H9 (cell line): ENCODE data around the gene DPYD. TPM values are rescaled to one million over a fixed set of nuclear protein-coding genes. Genes with fewer than 3 reads are reported as not detected.

ENCODE experiments used
- DNase-seq: peaks from one replicate; pipeline ENCODE4 v3.0.0-alpha.2; 2017
- H2AFZ ChIP-seq: one replicate; pipeline ENCODE4 v1.6.1; 2013; ENCODE audit warnings: mild to moderate bottlenecking, low read length, control low read depth, moderate library complexity
- H2AK5ac ChIP-seq: 2 replicates; pipeline ENCODE4 v1.6.1; 2013; ENCODE audit warnings: low read length, control low read depth, mixed read lengths; ENCODE audit not compliant: insufficient read length
- H2BK120ac ChIP-seq: one replicate; pipeline ENCODE4 v1.6.1; 2013; ENCODE audit warnings: low read depth, mild to moderate bottlenecking, low read length, control low read depth, inconsistent platforms; ENCODE audit not compliant: poor library complexity, severe bottlenecking
- H2BK12ac ChIP-seq: 2 replicates; pipeline ENCODE4 v1.6.1; 2013; ENCODE audit warnings: low read length, control low read depth, mixed read lengths, low read depth; ENCODE audit not compliant: insufficient read length
- H2BK15ac ChIP-seq: 2 replicates; pipeline ENCODE4 v1.6.1; 2013; ENCODE audit warnings: low read depth, low read length, control low read depth
- H2BK20ac ChIP-seq: one replicate; pipeline ENCODE4 v1.6.1; 2013; ENCODE audit warnings: low read depth, mild to moderate bottlenecking, low read length, control low read depth, inconsistent platforms; ENCODE audit not compliant: poor library complexity, severe bottlenecking
- H2BK5ac ChIP-seq: 2 replicates; pipeline ENCODE4 v1.6.1; 2013; ENCODE audit warnings: low read length, control low read depth, mixed read lengths; ENCODE audit not compliant: insufficient read length
- H3K14ac ChIP-seq: 2 replicates; pipeline ENCODE4 v1.6.1; 2013; ENCODE audit warnings: low read length, control low read depth; ENCODE audit not compliant: insufficient read depth
- H3K18ac ChIP-seq: 2 replicates; pipeline ENCODE4 v1.6.1; 2013; ENCODE audit warnings: low read depth, mild to moderate bottlenecking, mixed read lengths, low read length, control low read depth; ENCODE audit not compliant: insufficient read length
- H3K23ac ChIP-seq: 2 replicates; pipeline ENCODE4 v1.6.1; 2013; ENCODE audit warnings: low read length, control low read depth, mixed read lengths, low read depth; ENCODE audit not compliant: insufficient read length
- H3K23me2 ChIP-seq: 2 replicates; pipeline ENCODE4 v1.6.1; 2013; ENCODE audit warnings: low read depth, mild to moderate bottlenecking, mixed read lengths, low read length, control low read depth; ENCODE audit not compliant: insufficient read length, poor library complexity, severe bottlenecking
- H3K27ac ChIP-seq: 2 replicates; pipeline ENCODE4 v1.5.1; 2013; ENCODE audit warnings: low read length, control low read depth, mixed read lengths, low read depth; ENCODE audit not compliant: insufficient read length
- H3K27me3 ChIP-seq: 2 replicates; pipeline ENCODE4 v1.6.1; 2013; ENCODE audit warnings: low read length, control low read depth, inconsistent platforms; ENCODE audit not compliant: insufficient read depth
- H3K4ac ChIP-seq: 2 replicates; pipeline ENCODE4 v1.6.1; 2013; ENCODE audit warnings: low read depth, mild to moderate bottlenecking, control low read depth, inconsistent platforms, low read length, moderate library complexity
- H3K4me1 ChIP-seq: 2 replicates; pipeline ENCODE4 v1.6.1; 2013; ENCODE audit warnings: low read length, control low read depth, inconsistent platforms; ENCODE audit not compliant: insufficient read depth
- H3K4me2 ChIP-seq: 2 replicates; pipeline ENCODE4 v1.6.1; 2013; ENCODE audit warnings: low read length, control low read depth, mixed read lengths; ENCODE audit not compliant: insufficient read length, insufficient read depth
- H3K56ac ChIP-seq: 2 replicates; pipeline ENCODE4 v1.6.1; 2013; ENCODE audit warnings: low read depth, mild to moderate bottlenecking, mixed read lengths, low read length, control low read depth; ENCODE audit not compliant: insufficient read length
- H3K79me1 ChIP-seq: 2 replicates; pipeline ENCODE4 v1.6.1; 2013; ENCODE audit warnings: low read depth, mild to moderate bottlenecking, moderate library complexity, low read length, control low read depth, inconsistent platforms; ENCODE audit not compliant: insufficient read depth, poor library complexity, severe bottlenecking
- H3K79me2 ChIP-seq: 2 replicates; pipeline ENCODE4 v1.6.1; 2013; ENCODE audit warnings: low read length, control low read depth, inconsistent platforms; ENCODE audit not compliant: insufficient read depth
- H3K9ac ChIP-seq: 2 replicates; pipeline ENCODE4 v1.6.1; 2013; ENCODE audit warnings: low read length, control low read depth, mixed read lengths; ENCODE audit not compliant: insufficient read length; ENCODE audit errors: extremely low read depth
- H3K9me3 ChIP-seq: one replicate; pipeline ENCODE4 v1.6.1; 2013; ENCODE audit warnings: low read depth, low read length, inconsistent platforms; ENCODE audit not compliant: control insufficient read depth
- H3T11ph ChIP-seq: one replicate; pipeline ENCODE4 v1.6.1; 2013; ENCODE audit warnings: mild to moderate bottlenecking, low read length, control low read depth, inconsistent platforms
- H4K20me1 ChIP-seq: one replicate; pipeline ENCODE4 v1.6.1; 2013; ENCODE audit not compliant: control insufficient read depth, insufficient read length, insufficient read depth
- H4K5ac ChIP-seq: 2 replicates; pipeline ENCODE4 v1.6.1; 2013; ENCODE audit warnings: low read depth, mild to moderate bottlenecking, mixed read lengths, low read length, control low read depth; ENCODE audit not compliant: insufficient read length
- H4K8ac ChIP-seq: replicated peaks from 2 replicates; pipeline ENCODE4 v1.6.1; 2013; ENCODE audit warnings: low read length, control low read depth, mixed read lengths, low read depth; ENCODE audit not compliant: insufficient read length
- H4K91ac ChIP-seq: 2 replicates; pipeline ENCODE4 v1.6.1; 2013; ENCODE audit warnings: low read depth, mild to moderate bottlenecking, moderate library complexity, mixed read lengths, low read length, control low read depth; ENCODE audit not compliant: insufficient read length
- H3K27ac Mint-ChIP-seq, 3 experiments: 2 replicates in 2 of 3; 3 replicates in 1 of 3; pipeline ENCODE4 v1.8.0; 2020 to 2021; ENCODE audit warnings: mixed read lengths in 3 of 3, mild to moderate bottlenecking in 1 of 3, moderate library complexity in 1 of 3
- H3K27me3 Mint-ChIP-seq: 2 replicates; pipeline ENCODE4 v1.8.0; 2021; ENCODE audit warnings: low read depth, mild to moderate bottlenecking, moderate library complexity, mixed read lengths
- H3K36me3 Mint-ChIP-seq, 3 experiments: 2 replicates in 2 of 3; 3 replicates in 1 of 3; pipeline ENCODE4 v1.8.0; 2020 to 2021; ENCODE audit warnings: low read depth in 3 of 3, mixed read lengths in 3 of 3; ENCODE audit not compliant: insufficient read depth in 1 of 3
- H3K4me1 Mint-ChIP-seq, 2 experiments: 2 replicates each; pipeline ENCODE4 v1.8.0; 2020; ENCODE audit warnings: mixed read lengths in 2 of 2
- H3K4me3 Mint-ChIP-seq, 2 experiments: 2 replicates in 1 of 2; 3 replicates in 1 of 2; pipeline ENCODE4 v1.8.0; 2020 to 2021; ENCODE audit warnings: mild to moderate bottlenecking in 2 of 2, mixed read lengths in 2 of 2, moderate library complexity in 1 of 2
- H3K9me3 Mint-ChIP-seq, 2 experiments: 2 replicates in 1 of 2; 3 replicates in 1 of 2; pipeline ENCODE4 v1.8.0; 2020; ENCODE audit warnings: mild to moderate bottlenecking in 2 of 2, mixed read lengths in 2 of 2, moderate library complexity in 1 of 2
- CTCF ChIP-seq: fragments of 200-600 bp; sonication (generic); conservative IDR thresholded peaks from 3 replicates; pipeline ENCODE4 v1.8.0; 2021; ENCODE audit warnings: antibody characterized with exemption, mild to moderate bottlenecking
- total RNA-seq: library from RNA; stranded (reverse); gene quantifications from 2 replicates; pipeline ENCODE4 v1.2.1, GENCODE V29; 2021

Gene DPYD
- total RNA-seq, 1 experiment from 2014 or later = 0.37 TPM

- no peak overlapping the region for H2BK15ac ChIP-seq
- H4K8ac ChIP-seq = no peak overlapping the region
- H3T11ph ChIP-seq = no peak overlapping the region
- H3K27ac ChIP-seq = no peak overlapping the region
- H3K27me3 ChIP-seq = no peaks in the 10 kb centered on the region
- H2BK5ac ChIP-seq = no peak overlapping the region
- Mint-ChIP-seq H3K36me3 (no peaks in the 10 kb centered on the region), H3K9me3 (no peaks in the 10 kb centered on the region), H3K4me3 (no peak overlapping the region), H3K27me3 (no peaks in the 10 kb centered on the region; the same call in 1 of the 2 replicates), H3K4me1 (peaks cover 3 to 4% of the 10 kb centered on the region in 2 experiments), H3K27ac (no peak overlapping the region)
- H3K79me1 ChIP-seq = no peaks in the 10 kb centered on the region
- H3K56ac ChIP-seq = no peak overlapping the region
- H3K9ac ChIP-seq = no peak overlapping the region
- no peaks in the 10 kb centered on the region for H3K9me3 ChIP-seq
- H3K23me2 ChIP-seq = no peaks in the 10 kb centered on the region
- TF ChIP-seq CTCF = no peak
- H2AK5ac ChIP-seq = no peak overlapping the region
- H3K4ac ChIP-seq = no peak overlapping the region
- H2AFZ ChIP-seq = no peak overlapping the region
- no peak overlapping the region for H3K18ac ChIP-seq
- H2BK12ac ChIP-seq = no peak overlapping the region
- H2BK120ac ChIP-seq = no peak overlapping the region
- no peak overlapping the region for H3K23ac ChIP-seq
- H4K91ac ChIP-seq = no peak overlapping the region
- no peak for DNase-seq
- no peaks in the 10 kb centered on the region for H4K20me1 ChIP-seq
- no peak overlapping the region for H4K5ac ChIP-seq
- H3K14ac ChIP-seq = no peak overlapping the region
- no peaks in the 10 kb centered on the region for H3K79me2 ChIP-seq
- no peak overlapping the region for H3K4me2 ChIP-seq
- H2BK20ac ChIP-seq = no peak overlapping the region
- peaks cover under 1% of the 10 kb centered on the region; the same call in 1 of the 2 replicates for H3K4me1 ChIP-seq
Observed at GRCh38 chr1:97745912-97746311, 174.9 kb downstream of the DPYD start.
